GM18861 (cell line): Measurements from ENCODE around the gene PAQR4.

ENCODE experiments used
- ATAC-seq: cut with Tn5 transposase; IDR thresholded peaks from one replicate; pipeline ENCODE4 v1.9.1; 2021; ENCODE audit not compliant: unreplicated experiment

The PAQR4 gene

GRCh38 chr16:3003582-3004270, 34.6 kb downstream of the PAQR4 start:
- ATAC-seq = peak; percentile 94

DNA sequence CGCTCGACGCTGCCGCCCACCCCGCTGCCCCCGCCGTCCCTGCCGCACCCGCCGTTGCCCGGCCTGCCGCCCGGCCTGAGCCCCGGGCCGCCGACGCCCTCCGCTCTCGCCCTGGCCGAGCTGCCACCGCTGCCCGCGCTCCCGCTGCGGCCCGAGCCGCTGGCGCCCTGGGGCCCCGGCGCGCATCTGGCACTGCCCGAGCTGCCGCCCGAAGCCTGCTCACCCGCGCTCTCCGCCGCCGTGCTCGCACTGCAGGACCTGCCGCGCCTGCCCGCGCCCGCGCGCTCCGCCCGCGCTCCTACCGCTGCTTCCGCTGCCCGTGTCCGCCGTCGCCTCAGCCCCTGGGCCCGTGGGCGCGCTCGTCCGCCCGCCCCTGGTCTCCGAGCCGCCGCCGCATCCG, 35.2 kb downstream of the PAQR4 start:
- peak; percentile 2 for ATAC-seq

DNA sequence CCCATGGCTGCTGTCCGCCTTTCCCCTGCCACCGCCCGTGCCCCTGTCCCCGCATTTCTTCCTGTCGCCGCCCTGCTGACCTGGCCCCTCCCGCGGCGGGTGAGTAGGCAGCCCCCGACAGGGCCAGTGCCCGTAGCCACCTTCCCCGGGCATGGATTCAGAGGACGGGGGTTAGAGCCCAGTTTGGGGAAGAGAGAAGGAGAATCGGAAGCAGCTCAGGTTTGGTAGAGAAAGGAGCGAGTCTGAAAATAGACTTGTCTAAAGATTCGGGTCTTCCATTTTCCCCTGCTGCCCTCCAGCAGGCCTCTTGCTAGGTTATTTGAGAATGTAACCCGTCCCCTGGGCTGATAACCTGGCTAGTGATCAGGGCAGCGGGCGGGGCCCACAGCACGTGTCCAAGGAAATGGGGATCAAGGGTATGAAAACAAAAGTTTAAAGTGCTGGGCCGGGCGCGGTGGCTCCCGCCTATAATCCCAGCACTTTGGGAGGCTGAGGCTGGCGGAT, 35.7 kb downstream of the PAQR4 start:
- ATAC-seq = no peak

GRCh38 chr16:3007059-3007956, 38.2 kb downstream of the PAQR4 start:
- ATAC-seq = no peak

GRCh38 chr16:3007957-3008689, 39.0 kb downstream of the PAQR4 start:
- no peak for ATAC-seq

- ATAC-seq = no peak
Observed at GRCh38 chr16:3008690-3009037, 39.5 kb downstream of the PAQR4 start.

DNA sequence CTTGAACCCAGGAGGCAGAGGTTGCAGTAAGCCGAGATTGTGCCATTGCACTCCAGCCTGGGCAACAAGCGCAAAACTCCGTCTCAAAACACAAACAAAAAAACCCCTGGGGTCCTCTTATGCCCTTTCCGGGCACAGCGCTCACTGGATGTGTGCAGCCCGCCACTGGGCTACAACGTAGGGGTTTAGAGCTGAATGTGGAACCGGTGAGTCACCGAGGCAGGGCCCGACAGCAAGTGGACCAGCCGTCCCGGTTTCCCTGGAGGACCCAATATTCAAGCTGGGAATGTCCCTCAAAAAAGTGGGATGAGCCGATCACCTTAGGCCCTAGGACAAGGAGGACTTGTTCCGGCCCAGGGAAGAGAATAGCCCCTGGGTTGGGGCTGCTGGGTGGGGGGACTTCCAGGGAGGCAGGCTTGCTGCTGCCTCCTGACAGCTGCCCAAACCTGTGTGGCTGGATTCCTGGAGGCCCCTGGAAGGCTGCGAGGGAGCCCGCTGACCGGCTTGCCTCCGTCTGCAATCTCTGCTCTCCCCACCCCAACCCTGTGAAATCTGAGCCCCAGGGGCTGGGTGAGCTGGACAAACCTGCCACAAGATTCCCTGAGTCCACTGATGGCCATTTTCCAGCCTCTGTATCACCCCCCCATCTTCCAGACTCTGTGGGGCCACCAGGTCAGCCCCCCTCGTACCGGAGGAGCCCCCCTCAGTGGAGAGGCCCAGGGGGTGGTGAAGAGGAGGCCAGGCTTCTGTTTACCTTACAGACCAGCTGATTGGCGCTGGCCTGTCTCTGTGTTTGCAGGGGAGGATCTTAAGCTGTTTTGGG, 40.6 kb downstream of the PAQR4 start:
- no peak for ATAC-seq

- no peak for ATAC-seq
Observed at GRCh38 chr16:3010510-3010909, 41.4 kb downstream of the PAQR4 start.

DNA sequence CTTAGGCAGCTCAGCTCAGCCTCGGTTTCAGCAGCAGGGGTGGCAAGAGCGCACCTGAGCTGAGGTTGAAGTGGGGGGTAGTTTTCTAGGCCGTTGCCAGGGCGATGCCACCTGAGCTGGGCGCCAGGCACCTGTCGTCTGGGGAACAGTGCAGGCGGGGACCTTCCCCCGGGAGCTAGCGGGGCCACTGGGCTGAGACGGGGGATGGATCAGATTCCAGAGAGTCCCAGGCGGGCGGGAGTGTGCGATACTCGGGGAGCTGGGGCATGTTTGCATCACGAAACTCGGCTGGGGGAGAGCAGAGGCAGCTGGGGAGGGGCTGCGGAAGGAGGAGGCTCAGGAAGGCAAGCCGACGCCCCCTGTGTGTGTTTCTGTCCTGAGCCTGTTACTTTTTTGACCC, 43.1 kb downstream of the PAQR4 start:
- no peak for ATAC-seq

GRCh38 chr16:3012828-3013420, 43.8 kb downstream of the PAQR4 start, which contains the start of gene CLDN9:
CLDN9 (plus strand) TSS chr16:3012923; CDS start chr16:3013363, 440 bp downstream.
- ATAC-seq = no peak

DNA sequence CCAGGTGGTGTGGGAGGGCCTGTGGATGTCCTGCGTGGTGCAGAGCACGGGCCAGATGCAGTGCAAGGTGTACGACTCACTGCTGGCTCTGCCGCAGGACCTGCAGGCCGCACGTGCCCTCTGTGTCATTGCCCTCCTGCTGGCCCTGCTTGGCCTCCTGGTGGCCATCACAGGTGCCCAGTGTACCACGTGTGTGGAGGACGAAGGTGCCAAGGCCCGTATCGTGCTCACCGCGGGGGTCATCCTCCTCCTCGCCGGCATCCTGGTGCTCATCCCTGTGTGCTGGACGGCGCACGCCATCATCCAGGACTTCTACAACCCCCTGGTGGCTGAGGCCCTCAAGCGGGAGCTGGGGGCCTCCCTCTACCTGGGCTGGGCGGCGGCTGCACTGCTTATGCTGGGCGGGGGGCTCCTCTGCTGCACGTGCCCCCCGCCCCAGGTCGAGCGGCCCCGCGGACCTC, 44.4 kb downstream of the PAQR4 start:
- ATAC-seq = no peak

GRCh38 chr16:3013998-3014690, 45.0 kb downstream of the PAQR4 start:
- no peak for ATAC-seq

DNA sequence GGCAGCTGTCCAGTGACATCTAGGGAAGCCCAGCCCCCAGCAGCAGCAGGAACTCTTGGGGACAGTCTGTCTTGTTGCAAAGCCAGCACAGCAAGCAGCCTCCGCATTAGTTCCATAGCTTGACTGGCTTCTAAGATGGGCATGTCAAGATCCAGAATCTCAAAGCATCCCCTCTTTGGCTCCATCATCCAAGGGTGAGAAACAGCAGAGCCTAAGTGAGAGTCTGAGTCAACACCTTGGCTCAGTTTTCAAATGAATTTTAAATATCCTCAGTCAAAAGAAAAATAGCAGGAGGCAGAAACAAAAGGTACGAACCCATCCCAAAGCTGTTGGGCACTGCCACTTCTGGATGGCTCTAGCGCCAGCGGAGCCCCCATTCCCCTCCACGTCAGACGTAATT, 45.8 kb downstream of the PAQR4 start:
- ATAC-seq = no peak

GRCh38 chr16:3015865-3016521, 46.8 kb downstream of the PAQR4 start:
- ATAC-seq = no peak

DNA sequence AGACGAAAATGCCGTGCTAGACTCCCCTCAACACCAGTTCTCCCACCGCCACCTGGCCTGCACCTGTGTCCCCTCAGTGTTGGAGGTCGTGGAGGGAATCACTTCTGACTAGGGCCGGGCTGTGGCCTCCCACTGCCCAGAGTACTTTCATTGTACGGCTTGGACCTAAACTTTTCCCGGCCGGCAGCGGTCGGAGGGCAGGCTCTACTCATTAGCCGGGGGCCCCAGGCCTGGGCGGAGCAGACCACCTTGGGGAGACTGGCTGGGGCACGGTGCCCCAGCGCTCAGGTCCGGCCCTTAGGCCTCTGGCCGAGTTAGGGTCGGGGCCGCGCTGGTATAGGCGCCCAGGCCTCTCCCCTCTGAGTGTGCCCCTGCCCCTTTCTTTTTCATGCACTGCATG, 48.2 kb downstream of the PAQR4 start:
- no peak for ATAC-seq

DNA sequence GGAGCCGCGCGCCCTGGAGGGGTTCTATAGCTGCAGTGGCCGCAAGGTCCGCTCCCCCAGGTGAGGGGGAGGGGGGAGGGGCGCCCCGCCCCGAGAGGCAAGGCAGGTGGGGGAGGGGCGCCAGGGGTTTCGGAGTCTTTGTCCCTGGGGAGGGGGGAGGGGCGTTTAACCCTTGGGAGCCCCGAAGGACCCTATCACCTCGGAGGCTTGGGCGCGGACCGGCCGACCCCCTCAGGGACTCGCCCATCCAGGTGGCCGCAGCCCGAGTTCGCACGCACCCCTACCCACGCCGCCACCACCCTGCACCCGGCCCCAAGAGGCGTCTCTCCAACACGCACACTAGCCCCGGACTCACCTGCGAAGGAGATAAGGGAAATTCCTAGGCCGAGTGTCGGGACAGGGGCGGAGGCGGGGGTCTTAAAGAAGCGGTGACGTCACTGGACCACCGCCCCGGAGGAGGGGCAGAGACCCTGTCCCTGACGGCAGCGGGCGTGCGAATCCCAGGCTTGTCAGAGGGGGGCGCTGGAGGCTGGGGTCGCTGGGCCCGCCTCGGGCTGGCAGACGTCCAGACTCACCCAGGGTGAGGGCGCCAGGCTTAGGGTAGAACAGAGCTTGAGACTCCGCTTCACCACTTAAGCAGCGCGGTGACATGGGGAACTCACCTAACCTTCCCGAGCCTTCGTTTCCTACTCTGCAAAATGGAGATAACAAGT, 48.8 kb downstream of the PAQR4 start, which contains the start of gene CLDN6:
CLDN6 (minus strand) TSS at position 390 of the 713 bp plus-strand sequence. CDS start 2,162 bp downstream, outside the sequence.
- ATAC-seq = no peak

DNA sequence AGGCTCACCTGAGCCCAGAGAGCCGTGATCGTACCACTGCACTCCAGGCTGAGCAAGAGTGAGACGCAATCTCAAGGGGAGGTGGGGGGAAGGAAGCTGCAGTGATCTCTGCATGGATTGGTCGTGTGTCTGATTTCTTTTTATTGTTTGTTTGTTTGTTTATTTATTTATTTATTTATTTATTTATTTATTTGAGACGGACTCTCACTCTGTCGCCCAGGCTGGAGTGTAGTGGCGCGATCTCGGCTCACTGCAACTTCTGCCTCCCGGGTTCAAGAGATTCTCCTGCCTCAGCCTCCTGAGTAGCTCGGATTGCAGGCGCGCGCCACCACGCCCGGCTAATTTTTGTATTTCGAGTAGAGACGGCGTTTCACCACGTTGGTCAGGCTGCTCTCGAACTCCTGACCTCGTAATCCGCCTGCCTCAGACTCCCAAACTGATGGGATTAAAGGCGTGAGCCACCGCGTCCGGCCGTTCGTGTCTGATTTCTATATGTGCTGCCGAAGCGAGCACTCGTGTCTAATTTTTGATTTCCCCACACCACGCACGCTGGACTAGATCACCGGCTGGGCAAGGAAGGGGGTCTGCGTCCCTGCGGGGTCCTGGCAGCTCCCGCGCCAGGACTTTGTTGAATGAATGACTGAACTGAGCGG, 50.6 kb downstream of the PAQR4 start:
- ATAC-seq = no peak

DNA sequence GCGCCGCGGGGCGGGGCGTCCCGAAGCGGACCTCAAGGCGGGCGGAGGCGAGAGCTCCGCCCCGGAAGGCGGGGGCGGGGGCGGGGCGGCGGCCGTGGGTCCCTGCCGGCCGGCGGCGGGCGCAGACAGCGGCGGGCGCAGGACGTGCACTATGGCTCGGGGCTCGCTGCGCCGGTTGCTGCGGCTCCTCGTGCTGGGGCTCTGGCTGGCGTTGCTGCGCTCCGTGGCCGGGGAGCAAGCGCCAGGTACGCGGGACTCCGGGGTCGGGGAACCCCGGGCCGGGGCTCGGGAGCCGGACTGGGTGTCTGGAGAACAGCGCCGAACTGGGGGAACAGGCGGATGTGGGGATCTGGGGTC, 51.1 kb downstream of the PAQR4 start, which contains the start of gene TNFRSF12A:
TNFRSF12A (plus strand) TSS at position 122 of the 357 bp plus-strand sequence; CDS start at position 152, 30 bp downstream.
- ATAC-seq = no peak
